SK-MEL-5 (cell line): Measurements from ENCODE around the gene FBXL4. TPM values are rescaled to one million over a fixed set of nuclear protein-coding genes. Genes with fewer than 3 reads are reported as not detected.
A peak's percentile ranks its signal among the peaks of the same experiment; 100 is the strongest.

Experiments
- DNase-seq: peaks from one replicate; pipeline ENCODE4 v3.0.0-alpha.2; 2016; ENCODE audit warnings: low read depth, low spot score
- in situ Hi-C: cut with HindIII; loops from 2 replicates; pipeline ENCODE4 v1.10.0; 2016; ENCODE audit warnings: low sequenced_read_pairs, high pct_unique_total_duplicates, low pct_unique_long_range_greater_than_20kb
- total RNA-seq: library from RNA; depleted of rRNA; stranded (reverse); fragments of >200 nt; shearing (Covaris generic); gene quantifications from 2 replicates; pipeline ENCODE4 v1.2.3, GENCODE V29; 2014

Gene FBXL4
- total RNA-seq, 1 experiment from 2014 or later = 19.8 TPM

DNA sequence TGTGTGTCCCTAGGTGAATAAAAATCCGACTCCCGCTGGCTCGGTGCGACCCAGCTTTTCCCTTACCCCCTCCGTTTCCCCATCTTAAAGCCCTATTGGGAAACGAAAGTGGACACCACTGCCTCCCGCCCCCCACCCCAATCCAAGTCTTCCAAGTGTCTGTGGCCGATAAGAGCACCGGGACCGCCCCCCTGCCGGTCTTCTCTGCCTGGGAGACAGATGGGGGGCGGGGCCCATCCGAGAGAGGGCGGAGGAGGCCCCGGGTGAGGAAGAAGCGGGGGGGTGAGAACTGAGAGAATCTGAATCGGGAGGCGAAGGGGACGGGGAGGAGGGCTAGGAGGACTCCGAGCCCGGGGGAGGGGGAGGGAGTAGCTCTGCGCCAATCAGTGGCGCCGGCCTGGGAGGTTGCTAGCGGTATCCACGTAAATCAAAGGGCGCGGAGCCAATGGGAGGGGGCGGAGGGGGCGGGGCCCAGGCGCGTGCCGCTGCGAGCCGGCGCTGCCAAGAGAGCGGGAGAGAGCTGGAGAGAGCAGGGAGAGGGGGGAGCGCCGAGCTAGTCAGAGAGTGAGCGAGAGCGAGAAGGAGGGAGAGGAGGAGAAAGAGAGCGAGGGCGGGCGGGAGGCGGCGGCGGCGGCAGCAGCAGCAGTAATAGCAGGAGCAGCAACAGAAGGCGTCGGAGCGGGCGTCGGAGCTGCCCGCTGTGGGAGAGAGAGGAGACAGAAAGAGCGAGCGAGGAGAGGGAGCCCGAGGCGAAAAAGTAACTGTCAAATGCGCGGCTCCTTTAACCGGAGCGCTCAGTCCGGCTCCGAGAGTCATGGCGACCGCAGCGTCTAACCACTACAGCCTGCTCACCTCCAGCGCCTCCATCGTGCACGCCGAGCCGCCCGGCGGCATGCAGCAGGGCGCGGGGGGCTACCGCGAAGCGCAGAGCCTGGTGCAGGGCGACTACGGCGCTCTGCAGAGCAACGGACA is 113.4 kb downstream of the FBXL4 start, which contains the start of gene POU3F2:
Gene POU3F2, plus strand, starts transcription at position 515 of the 972 bp plus-strand sequence. Its CDS starts 300 bp downstream, at position 815.
- in situ Hi-C loops = no loop called here
- DNase-seq = peak; percentile 95

DNA sequence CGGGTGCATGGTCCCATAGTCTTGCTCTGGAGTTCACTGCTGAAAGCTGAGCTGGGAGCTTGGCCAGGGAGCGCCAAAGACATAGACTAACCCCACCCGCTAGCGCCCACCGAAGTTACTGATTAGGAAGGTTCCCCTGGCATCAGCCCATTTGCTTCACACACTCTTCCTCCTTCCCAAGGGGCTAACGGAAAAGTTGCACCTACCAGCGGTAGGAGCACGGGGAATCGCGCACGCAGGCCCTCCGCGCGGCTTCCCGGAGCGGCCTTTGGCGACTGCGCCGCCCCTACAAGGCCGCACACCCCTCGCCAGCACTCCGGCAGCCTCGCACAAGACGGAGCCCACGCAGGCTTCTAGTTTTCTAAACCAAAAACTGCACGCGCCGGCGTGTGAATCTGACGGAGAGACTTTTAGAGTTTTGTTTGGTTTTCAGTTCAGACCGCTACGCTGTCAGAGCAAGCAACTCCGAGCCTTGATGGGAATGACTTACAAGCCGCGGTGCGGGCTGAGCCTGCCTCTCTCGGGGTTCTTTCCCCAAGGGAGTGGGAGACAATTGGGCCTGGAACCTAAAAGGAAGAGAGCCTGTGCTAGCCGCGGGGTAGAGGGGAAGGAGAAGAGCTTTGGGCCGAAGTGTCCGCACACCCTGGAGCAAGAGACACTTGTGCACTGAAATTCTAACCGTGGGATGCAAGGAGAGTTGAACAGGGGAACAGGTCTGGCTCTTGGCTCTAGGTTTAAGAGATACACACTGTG is 114.3 kb downstream of the FBXL4 start:
- DNase-seq = peak; percentile 10
- in situ Hi-C loops = no loop called here

DNA sequence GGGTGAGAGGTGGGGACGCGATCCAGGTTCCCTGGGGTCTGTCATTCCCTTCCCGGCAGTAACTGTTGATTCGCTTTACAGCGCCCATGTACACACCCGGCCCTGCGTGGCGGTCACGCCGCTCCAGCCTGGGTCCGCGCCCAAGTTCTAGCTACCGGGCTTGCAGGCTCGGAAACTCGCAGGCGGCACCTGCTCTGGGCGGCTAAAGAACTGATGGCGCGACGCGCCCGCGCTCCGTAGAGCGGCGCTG is 114.8 kb downstream of the FBXL4 start:
- DNase-seq = no peak
- in situ Hi-C loops = no loop called here

DNA sequence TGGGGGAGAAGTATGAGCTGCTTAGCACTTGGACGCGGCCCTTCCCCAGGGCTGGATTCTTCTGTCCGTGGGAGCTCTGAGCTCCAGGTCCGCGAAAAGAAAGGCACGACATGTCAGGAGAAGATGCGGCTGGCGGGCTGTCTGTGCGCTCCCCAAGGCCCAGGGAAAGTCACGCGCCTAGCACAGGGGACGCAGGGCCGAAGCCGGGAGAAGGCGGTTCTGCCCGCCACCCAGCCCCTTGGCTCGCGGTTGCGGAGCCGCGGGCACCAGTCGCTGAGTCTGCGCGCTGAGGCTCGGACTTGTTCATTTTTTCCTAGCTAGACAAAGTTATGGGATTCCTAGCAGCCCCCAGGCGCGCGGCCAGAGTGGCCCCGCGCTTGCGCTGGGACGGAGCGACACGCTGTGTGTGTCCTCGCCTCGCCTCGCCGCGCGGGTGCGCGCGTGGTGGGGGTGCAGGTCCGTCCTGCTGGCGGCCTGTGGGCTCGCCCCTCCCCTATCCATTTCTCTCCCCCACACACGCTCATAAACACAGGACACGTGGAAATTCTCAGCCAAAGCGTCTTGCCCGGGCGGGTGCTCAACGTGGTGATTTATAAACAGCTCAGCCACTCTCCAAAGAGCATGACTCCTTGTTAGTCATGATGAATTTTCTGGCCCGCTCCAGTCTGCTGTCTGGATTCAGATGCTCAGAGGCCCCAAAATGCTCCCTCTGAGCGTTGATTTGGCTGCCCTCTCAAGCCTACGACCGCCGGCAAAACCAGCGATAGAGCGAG is 115.3 kb downstream of the FBXL4 start:
- in situ Hi-C loops = no loop called here
- DNase-seq = no peak

DNA sequence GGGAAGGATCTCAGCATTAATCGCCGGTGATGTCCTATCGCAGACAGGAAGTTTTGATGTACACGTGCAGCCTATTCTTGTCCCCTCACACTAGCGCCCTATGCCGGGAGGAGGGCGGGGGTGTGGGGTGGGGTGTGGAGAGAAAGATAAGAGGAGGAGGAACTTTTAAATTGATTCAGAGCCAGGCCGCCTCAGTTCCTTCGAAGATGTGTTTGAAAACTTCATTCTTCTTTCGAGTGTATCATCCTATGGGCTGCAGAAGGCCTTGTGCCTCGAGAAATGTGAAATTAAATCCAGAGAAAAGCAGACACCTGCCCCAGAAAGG is 115.8 kb downstream of the FBXL4 start:
- in situ Hi-C loops = no loop called here
- DNase-seq = no peak

DNA sequence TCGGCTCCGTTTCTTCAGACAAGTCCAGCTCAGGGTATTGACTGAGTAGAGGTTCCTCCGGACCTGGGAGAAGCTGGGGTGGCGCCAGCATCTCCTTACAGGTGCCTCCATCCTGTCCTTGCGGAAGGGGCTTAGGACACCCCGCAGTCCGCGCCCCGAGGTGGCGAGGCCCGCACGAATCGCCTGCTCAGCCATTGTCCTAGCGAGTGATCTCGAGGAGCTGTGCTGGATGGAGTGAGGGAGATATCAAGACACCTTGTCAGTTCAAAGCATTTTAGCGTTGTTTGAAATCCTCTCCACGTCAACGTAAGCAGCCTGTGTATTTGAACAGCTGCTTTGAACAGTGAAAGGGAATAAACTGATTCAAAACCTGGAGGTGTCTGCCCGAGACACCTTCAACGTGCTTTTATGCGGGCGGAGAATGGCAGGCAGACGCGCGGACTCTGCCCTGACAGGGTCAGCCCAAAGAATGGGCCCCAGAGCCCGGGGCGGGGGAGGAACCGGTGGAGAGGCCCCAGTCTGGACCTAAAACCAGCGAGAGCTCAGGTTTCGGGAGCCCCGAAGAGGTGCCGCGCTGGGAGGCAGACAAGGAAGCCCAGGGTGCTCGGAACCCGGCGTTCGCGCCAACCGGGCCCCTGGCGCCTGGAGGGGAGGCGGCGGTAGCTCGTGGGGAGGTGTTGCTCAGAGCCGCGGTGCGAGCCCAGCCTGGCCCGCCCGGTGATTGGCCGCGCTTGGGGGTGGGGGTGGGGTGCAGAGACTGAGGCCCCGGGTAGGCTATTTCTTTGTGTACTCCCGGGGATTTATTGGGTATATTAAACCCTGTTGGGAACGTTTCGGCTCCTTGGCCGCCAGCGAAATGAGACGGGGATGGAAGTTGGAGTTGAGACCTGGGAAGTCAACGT is 116.4 kb downstream of the FBXL4 start:
- in situ Hi-C loops = no loop called here

DNA sequence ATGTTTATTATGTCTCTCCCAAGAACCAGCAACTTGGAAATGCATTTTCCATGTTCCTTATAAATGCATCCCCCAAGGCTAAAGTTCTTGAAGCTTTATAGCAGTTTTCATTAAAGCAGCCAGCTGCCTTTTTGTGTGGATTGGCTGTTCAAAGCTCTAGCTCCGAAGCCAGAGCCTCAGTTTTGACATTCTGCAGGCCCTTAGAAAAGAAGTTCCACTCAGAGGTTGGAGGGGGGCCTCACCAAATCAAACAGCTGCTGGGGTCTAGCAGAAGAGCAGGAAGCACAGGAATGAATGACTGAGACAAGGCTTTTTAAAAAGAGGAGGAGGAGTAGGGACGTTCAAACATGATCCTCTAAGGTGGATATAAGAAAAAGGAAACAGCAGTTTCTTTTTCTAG is 117.6 kb downstream of the FBXL4 start:
- in situ Hi-C loops = no loop called here
- no peak for DNase-seq

More for the DNA sequence above, 116.4 kb downstream of the FBXL4 start:
- no peak for DNase-seq

DNA sequence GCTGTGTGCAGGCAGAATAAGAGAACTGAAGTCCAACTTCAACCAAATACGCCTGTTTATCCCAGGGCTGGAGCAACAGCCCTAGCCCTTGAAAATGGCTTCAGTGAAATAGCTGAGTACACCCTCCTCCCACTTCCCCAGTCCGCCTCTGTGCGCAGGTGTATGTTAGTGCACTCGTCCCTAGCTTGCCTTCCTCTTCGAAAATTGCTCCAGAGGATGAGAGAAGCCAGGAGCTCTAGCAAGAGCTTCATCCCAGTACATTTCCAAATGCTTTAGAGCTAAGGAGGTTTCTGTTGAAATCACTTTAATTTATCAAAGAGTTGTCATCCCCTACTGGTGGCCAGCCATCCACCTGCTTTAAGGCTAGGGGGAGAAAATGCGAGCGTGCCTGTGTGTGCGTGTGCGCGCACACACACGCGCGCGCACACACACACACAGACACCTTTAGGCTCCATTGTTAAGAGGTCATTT is 118.8 kb downstream of the FBXL4 start:
- in situ Hi-C loops = no loop called here
- no peak for DNase-seq

DNA sequence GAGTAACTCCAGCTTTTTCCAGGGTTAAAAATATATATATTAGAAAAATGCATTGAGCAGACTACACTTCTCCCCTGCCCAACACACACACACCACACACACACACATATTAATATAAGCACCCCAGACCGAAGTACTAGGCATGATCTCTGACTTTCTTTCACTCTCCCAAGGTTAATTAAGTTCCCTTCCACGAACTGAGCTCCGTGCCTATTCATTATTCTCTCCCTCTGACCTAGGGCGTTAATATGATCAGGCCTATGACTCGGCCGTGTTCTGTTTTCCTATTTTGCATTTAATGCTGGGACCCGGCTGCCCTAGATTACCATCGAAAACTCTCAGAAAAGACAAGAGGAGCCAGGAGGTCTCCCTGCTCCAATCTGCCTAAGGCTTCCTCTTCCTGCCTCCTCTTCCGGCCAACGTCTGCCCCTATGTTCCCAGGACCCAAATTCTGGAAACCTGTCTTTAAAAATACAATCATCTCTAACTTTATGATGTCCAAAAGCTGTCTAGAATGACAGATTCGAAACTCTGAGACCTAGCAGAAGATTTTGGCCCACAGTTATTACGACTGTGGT is 119.4 kb downstream of the FBXL4 start:
- no peak for DNase-seq
- in situ Hi-C loops = no loop called here

DNA sequence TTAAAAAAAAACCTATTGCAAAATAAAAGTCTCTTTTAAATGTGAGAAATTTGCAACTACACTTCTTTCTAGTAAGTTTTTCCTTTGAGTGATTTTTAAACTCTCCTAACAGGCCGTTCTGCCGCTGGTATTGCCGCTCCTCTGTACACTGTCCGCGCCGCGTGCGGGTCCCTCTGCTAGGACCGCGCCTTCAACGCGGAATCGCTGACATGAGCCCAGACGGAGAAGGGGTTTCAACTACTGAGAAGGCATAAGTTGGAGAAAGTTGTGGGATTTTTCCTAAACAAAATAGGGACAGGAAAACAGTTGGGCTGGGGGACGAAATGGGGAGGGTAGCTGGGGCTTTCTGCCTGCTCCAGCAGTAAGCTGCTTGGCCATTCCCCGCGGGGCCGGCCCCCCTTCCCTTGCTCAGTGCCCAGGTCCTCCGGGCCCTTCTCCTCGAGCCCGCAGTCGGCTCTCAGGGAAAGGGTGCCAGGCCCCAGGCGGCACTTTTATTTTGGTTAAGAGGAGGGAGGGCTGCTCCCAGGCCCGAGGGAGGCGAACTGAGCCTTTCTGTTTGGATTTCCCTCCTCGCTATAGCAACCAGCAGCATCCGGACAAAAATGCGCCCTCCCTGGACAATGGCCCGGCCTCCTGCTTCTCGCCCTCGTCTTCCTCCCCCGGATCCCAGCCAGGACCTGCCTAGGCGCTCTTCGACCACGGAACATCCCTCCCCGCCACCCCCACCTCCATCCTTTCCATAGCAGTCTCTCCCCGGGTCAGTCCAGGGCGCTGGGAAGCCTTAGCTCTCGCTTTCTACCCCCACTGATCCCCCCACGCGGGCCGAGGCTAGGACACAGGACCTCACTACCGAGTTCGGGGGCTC is 120.2 kb downstream of the FBXL4 start:
- in situ Hi-C loops = no loop called here
- no peak for DNase-seq

DNA sequence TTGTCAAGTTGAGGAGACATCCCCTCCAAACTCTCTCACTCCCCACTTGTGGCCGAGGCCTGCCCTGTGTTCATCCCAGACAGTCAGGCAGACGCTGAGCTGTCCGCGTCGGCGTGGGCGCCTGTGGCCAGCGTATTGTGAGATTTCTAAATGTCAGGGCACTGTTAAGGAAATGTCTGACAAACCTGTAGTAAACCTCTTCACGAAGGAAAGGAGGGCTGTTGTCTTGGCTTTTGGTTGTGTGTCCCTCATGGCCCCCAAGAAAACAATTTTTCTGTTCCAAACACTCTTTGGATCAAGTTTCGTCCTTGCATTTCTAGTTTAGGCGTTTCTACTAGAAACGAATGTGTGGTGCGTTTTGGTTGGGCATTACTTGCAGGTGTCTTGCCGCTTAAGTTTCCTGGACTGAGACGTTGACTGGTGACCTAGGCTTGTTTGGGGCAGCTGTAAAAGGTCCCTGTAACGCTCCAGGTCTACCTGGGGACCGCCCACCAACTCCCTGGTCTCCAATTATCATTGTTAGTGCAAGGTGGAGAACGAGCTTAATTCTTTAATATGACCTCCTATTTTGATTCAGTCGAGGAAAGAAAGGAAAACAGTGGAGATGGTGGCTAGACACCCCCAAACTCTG is 122.0 kb downstream of the FBXL4 start:
- DNase-seq = no peak
- in situ Hi-C loops = no loop called here

DNA sequence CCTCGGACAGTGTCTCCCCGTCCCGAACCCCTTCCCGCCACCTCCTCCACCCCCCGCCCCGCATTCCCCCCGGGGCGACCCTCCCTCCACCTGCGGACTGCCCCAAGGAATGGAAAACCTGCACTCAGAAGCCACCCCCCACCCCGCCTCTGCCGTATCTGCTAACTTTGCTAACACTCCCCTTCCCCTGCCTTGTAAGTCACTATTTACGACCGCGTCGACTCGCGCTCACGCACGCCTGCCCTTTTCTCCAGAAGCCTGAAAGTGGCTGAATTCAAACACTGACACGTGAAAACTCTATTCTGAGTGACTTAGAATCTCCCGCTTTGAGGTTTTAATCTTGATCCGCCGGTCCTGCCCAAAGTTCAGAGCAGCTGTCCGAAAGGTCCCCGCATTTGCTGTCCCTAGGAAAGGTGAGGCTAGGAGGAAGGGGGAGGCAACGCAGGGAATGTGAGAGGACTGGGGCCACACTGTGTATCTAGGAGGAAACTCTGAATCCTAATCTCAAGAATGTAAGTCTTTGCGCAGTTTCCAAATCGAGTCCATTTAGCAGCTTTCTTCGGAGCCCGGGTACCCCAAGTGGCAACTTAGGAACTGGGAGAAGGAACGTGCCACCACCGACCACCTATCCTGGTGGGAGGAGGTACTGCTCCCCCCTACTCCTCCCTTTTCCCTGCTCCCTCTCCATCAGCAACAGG is 122.7 kb downstream of the FBXL4 start:
- in situ Hi-C loops = no loop called here
- DNase-seq = no peak

DNA sequence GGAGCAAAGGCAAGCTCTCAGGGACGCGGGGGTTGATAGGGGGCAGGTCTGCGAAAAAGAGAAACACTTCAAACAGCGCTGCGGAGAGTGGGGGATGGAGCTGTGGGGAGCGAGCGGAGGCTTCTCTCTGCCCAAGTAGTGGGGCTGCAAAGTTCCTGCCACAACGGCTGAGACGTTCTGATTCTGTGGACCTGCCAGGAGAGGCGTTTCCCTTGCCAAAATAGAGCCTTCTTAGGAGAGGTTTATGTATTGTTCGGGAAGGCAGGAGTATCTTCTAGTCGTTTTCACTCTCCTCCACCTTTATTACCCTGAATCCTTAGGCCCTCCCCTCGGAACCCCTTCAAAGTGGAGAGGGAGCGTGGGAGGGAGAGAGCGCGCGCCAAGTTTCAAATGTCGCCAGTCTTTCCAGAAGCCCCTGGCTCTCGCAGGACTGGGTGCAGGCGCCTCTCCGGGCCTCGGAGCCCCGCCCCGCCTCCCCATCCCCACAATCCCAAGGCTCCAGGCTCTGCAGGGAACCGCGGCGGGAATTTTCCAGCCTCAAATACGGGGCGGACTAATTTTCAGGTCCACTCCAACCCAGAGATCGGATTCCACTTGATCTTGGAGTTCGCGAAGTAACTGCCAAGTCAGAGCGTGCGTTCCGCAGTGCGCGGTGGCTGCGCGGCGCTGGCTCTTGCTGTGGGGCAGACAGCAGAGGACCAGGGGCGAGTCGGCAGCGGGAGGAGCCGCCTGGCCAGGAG is 123.4 kb downstream of the FBXL4 start:
- no peak for DNase-seq
- in situ Hi-C loops = no loop called here

DNA sequence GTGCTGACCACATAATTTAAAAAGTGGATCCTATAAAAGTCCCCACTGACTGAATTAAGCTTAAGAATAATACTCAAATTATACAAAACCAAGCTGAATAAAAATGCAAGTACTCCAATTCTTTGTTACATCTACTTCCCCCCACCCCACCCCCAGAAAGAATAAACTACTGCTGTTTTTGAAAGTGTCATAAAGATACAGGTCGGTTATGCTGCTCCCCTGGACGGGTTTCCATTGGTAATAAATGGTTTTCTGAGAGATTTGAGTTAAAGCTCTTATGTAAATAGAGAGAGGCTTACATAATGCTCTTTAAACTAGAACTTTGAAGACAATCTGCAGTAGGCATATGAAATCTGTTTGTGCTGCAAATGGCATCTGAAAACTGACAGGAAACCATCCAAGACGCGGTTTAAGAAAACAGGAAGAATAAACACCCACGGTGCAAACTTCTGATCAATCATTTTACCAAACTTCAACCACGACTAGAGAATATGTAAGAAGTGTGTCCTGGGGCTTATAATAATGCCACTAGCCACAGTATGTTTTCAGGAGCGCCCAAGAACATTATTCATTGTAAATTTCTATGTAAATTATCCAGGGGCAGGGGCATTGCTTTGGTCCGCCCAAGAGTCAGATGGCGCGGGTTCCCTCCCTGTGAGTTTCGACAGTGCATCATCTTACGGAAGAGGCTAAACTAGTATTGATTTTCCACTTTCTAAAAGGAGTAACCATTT is 124.2 kb downstream of the FBXL4 start:
- no peak for DNase-seq
- in situ Hi-C loops = no loop called here
